Activated CD8-positive, alpha-beta memory T cell treated with anti-CD3 and anti-CD28 coated beads for 24 hours (primary cell): ENCODE results near the gene PLXNA4.

ENCODE experiments used
- DNase-seq: peaks from one replicate; pipeline ENCODE4 v3.0.0-alpha.2; 2020

PLXNA4 gene

GRCh38 chr7:132564849-132565248 lies 11.4 kb downstream of the PLXNA4 start:
- DNase-seq = no peak

GRCh38 chr7:132564090-132564489 lies 12.2 kb downstream of the PLXNA4 start:
- no peak for DNase-seq

- DNase-seq = no peak
Observed at GRCh38 chr7:132562690-132563089, 13.6 kb downstream of the PLXNA4 start.

GRCh38 chr7:132561763-132562162 lies 14.5 kb downstream of the PLXNA4 start:
- no peak for DNase-seq

GRCh38 chr7:132560825-132561529 lies 15.3 kb downstream of the PLXNA4 start:
- DNase-seq = no peak

- DNase-seq = no peak
Observed at GRCh38 chr7:132560105-132560504, 16.2 kb downstream of the PLXNA4 start.

- DNase-seq = no peak
Observed at GRCh38 chr7:132558815-132559214, 17.5 kb downstream of the PLXNA4 start.

GRCh38 chr7:132557489-132558044 lies 18.7 kb downstream of the PLXNA4 start:
- no peak for DNase-seq

- DNase-seq = no peak
Observed at GRCh38 chr7:132554446-132554845, 21.8 kb downstream of the PLXNA4 start.

GRCh38 chr7:132553031-132553430 lies 23.2 kb downstream of the PLXNA4 start:
- DNase-seq = no peak

GRCh38 chr7:132551886-132552285 lies 24.4 kb downstream of the PLXNA4 start:
- no peak for DNase-seq

GRCh38 chr7:132551439-132551838 lies 24.8 kb downstream of the PLXNA4 start:
- DNase-seq = no peak

GRCh38 chr7:132548489-132549078 lies 27.7 kb downstream of the PLXNA4 start:
- DNase-seq = no peak

GRCh38 chr7:132547821-132548220 lies 28.4 kb downstream of the PLXNA4 start:
- no peak for DNase-seq

GRCh38 chr7:132546366-132547127 lies 29.7 kb downstream of the PLXNA4 start:
- no peak for DNase-seq

- DNase-seq = no peak
Observed at GRCh38 chr7:132545756-132546155, 30.5 kb downstream of the PLXNA4 start.

GRCh38 chr7:132544999-132545398 lies 31.3 kb downstream of the PLXNA4 start:
- DNase-seq = no peak

GRCh38 chr7:132544025-132544424 lies 32.2 kb downstream of the PLXNA4 start:
- DNase-seq = no peak

GRCh38 chr7:132542895-132543294 lies 33.4 kb downstream of the PLXNA4 start:
- DNase-seq = no peak

- no peak for DNase-seq
Observed at GRCh38 chr7:132541656-132542055, 34.6 kb downstream of the PLXNA4 start.

- no peak for DNase-seq
Observed at GRCh38 chr7:132537456-132538145, 38.7 kb downstream of the PLXNA4 start.

GRCh38 chr7:132536654-132537395 lies 39.4 kb downstream of the PLXNA4 start:
- no peak for DNase-seq
